HG02885 (cell line): ENCODE data around the gene C19orf18.

Experiments
- ATAC-seq: cut with Tn5 transposase; IDR thresholded peaks from one replicate; pipeline ENCODE4 v1.9.1; 2021; ENCODE audit warnings: mild to moderate bottlenecking; ENCODE audit not compliant: unreplicated experiment, poor library complexity

C19orf18 gene

GRCh38 chr19:57949296-57949695 is 25.0 kb downstream of the C19orf18 start:
- ATAC-seq: no peak

DNA sequence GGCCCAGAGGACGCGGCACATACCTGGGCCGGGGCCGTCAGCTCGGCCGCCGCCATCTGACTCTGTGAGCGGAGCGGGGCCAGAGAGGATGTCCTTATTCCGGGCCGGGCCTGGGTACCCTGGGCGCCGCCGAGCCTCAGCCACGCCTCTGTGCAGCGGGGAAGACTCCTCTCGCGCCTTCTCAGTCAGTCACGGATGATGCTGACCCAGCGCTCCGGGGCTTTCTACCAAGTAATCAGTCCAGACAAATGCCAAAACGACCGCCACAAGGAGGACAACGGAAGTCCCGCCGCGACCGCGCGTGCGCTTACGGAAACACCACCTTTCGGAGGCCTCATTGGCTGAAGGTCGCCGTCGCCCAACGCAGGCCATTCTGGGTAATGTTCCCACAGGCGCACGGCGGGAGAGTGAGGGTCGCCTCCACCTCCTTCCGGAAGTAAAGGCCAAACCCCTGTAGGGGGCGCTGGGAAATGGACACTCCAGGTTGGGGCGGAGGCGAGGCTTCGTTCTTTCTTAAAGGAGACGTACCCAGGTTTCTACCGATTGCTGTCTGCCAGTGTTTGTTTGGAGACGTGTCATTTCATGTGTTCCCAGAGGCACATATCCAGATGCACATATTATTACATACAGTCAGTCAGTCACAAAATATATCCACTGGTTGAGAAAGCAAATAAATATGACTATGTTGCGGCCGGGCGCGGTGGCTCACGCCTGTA is 26.8 kb downstream of the C19orf18 start, which contains the start of gene ZNF256:
Gene ZNF256, minus strand, starts transcription at position 288 of the 716 bp plus-strand sequence. Its CDS starts 232 bp downstream, at position 56.
- peak; percentile 81 for ATAC-seq

DNA sequence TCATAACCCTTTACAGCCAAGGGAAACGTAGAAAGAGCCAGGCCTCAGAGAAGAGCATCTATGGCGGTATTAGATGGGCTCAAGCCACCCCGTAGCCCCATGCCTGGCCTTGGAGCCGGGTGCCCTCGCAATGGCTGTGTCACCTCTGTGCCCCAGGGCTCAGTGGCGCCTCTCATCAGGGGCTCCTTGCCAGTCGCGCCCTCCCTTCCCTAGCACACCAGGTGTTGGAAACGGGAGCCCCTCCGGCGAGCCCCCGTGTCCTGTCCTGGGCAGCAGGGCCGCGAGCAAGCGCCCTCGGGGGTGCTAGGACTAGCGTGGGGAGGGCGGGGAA is 27.3 kb downstream of the C19orf18 start:
- no peak for ATAC-seq

DNA sequence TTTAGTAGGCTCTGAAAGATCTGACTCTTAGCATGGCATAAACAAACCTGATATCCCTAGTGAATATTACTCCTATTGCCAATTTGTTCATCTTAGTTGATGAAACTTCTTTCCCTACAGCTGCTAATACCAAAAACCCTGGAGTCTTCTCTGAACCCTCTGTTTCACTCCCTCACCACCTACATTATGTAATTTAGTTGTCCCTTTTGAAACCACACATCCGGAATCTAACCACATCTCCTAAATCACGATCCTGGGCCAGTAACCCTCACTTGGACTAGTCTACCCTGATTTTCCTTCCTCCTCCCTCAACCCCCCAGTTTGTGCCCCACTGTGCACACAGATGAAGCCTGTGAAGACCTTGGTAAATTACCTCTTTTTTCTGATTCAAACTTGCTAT is 28.0 kb downstream of the C19orf18 start:
- ATAC-seq: no peak

GRCh38 chr19:57941593-57941992 is 32.7 kb downstream of the C19orf18 start:
- ATAC-seq: no peak

DNA sequence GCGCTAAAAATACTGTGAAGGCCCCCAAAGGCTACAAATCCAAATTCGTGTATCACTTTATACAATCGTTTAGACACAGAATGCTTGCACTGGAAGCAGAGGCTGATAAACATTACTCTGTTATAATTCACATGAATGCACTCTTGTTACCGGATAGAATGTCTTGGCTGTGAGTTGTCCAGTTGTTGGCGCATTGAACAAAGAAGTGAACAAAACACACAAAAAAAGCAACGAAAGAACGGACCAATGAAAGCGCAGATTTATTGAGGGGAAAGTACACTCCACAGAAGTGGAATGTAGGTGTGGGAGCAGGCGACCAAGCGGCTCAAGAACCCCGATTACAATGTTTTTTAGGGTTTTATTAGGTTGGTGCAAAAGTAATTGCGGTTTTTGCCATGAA is 38.6 kb downstream of the C19orf18 start:
- no peak for ATAC-seq

GRCh38 chr19:57934820-57935665 is 39.3 kb downstream of the C19orf18 start, which contains the start of gene ZNF418:
TSS of gene ZNF418 (minus strand) at chr19:57935402. CDS start at chr19:57933822, 1,580 bp downstream.
- ATAC-seq: no peak

DNA sequence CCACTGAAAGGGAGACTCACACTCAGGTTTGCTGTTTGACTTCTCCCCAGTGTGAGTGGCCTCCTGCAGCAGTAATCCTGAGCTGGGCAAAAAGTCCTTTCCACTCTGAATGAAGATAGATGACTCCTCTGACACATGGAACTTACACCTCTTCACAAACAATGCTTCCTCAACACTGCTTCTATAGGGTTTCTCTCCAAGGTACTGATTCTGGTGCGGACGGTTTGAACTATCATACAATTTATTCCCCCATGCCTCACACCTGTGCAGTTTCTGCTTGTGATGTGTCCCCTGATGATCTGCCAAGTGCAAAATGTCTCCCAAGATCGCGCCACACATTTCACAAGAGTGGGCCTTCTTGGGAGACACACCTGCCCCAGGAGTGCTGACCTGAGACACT is 46.7 kb downstream of the C19orf18 start:
- no peak for ATAC-seq

DNA sequence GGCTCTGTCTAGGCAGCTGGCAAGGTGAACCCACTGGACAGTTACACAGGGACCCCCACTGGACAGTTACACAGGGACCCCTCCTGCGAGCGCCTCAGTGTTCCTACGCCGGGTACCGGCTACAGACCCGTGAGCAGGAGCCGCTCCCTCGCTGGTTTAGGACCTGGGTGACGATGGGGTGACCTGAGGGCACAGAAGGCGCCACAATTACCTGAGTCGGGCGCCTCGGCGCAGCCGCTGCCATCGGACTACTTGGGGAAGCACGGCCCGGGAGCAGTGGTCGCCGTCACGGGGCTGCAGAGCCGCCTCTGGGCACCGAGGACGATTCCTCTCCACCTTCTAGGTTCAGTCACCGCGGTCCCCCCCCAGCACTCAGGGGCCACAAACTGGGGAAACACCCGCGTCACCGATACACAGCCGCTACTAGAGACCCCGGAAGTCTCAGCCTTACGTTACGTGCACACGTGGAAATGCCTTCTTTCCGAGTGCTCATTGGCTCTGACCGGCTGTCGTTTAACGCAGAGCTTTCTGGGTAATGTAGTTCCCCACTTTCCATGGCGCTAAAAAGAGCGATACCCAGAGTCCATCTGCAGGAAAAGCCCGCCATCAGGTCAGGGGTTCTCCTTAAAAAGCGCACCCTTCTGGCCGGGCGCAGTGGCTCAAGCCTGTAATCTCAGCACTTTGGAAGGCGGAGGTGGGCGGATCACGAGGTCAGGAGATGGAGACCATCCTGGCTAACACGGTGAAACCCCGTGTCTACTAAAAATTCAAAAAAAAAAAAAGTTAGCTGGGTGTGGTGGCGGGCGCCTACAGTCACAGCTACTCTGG is 58.0 kb downstream of the C19orf18 start, which contains the start of gene ZNF417:
Gene ZNF417, minus strand, starts transcription at position 425 of the 828 bp plus-strand sequence. Its CDS starts 181 bp downstream, at position 244.
- ATAC-seq: peak; percentile 99

DNA sequence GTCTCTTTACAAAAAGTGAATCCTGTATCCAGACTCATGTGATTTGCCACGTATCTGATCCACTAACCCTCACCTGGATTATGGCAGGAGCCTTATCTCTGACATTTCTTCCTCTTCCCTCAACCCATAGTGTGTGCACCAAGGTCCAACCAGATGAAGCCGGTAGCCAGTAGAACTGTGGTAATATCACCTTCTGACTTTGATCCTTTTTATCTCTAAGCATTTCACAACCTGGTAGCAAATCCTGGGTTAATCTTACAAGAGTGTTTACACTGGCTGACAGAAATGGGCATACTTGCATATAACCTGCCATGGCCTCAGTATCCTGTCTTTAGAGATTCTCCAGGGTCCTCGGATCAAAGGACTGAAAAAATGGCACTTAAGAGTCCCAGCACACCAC is 59.8 kb downstream of the C19orf18 start:
- ATAC-seq: no peak
